NCI-H82 treated with DMSO at 0.1 percent for 48 hours (cell line): ENCODE results near the gene BCL2L13.
"Not testable (repeated sequence)": the region's sequence is repeated elsewhere in the genome, so short reads cannot be mapped to it uniquely, and the experiment has no call there.

Experiments
- DNase-seq: peaks from one replicate; lab custom pipeline; 2025; ENCODE audit not compliant: unreplicated experiment; lab: John Stamatoyannopoulos, UW

Gene BCL2L13

DNA sequence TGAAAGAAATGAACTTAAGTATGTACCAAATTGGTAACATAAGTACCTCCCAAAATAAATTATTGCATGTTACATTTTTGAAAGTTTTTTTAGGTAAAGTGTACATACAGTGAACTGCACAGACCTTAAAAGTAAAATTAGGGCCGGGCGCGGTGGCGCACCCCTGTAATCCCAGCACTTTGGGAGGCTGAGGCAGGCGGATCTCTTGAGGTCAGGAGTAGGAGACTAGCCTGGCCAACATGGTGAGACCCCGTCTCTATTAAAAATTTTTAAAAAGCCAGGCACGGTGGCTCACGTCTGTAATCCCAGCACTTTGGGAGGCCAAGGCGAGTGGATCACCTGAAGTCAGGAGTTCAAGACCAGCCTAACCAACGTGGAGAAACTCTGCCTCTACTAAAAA lies 1.7 kb upstream of the BCL2L13 start:
- DNase-seq, result not testable (repeated sequence)

DNA sequence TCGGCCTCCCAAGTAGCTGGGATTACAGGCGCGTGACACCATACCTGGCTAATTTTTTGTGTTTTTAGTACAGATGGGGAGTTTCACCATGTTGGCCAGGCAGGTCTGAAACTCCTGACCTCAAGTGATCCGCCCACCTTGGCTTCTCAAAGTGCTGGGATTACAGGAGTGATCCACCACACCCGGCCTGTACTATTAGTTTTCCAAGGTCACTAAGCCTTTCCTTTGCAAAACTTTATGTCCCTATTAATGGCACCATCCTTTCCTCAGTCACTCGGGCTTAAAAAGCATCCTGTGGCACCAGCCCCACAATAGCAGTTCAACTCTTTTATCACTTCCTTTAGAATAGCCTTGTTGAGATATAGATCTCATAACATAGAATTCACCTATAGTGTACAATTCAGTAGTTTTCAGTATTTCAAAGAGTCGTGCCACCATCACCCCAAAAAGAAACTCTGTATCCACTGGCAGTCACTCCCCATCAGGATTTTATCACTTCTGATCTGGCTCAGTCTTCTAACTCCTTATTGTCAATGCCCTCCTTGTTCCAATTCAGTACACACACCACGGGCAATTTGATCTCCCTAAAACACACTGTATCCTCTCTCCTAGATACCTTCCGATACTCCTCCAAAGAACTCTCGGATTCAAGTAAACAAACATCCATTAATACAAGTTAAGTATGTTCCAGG lies 921 bp upstream of the BCL2L13 start:
- DNase-seq, result no peak

DNA sequence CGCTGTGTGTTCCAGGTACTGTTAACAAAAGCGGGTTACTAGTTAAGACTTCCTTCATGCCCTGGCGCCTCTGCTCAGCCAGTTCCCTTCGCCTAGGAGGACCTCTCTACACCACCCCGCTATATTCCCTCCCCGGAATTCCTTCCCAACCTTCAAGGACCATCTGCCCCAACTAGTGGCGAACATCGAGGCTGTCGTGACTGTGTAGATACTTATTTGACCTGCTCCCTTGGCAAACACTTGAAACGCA lies 450 bp upstream of the BCL2L13 start:
- peak; percentile 60 for DNase-seq

DNA sequence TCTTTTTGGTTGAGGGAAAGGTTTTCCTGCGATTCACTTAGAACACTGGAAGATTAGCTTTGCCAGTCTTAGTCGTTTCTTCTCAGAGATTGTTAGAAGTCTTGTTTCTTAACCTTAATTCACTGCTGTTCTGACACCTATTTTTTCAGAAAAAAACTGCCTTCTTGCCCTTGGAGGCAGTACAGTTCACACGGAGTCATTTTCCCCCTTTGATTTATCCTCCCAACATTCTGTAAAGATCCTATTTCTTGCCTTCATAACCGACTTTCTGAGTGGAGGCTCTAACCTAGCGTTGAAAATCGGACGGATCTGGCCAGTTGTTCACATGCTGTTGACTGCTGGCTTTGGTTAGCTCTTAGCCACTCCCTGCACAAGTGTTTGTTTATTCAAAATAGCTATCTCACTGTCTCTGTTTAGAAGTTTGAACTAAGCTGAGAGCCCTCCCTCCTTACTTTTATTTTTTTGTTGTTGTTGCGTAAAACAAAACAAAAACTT lies 737 bp downstream of the BCL2L13 start:
- DNase-seq, result no peak

DNA sequence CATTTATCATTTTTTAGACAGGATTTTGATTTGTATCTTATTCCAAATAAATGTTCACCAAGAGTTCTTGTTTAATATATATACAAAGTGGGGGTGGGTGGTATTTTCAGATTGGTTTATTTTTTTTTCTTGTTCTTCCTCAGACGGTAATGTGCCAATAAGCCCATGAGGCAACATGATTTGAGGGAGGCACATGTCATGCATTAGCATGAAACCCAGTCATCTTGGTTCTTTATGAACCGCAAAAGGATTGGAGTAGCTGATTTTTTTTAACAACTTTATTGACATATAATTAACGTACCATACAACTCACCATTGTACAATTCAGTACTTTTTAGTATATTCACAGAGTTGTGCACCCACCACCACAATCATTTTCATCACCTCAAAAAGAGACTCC lies 2.7 kb downstream of the BCL2L13 start:
- DNase-seq, result no peak

DNA sequence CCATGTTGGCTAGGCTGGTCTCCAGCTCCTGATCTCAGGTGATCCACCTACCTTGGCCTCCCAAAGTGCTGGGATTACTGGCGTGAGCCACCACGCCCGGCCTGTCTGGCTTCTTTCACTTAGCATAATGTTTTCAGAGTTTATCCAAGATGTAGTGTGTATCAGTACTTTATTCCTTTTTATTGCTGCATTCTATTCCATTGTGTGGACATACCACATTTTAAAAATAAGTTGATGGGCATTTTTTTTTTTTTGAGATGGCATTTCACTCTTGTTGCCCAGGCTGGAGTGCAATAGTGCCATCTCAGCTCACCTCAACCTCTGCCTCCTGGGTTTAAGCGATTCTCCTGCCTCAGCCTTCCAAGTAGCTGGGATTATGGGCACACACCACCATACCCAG lies 3.8 kb downstream of the BCL2L13 start:
- DNase-seq, result not testable (repeated sequence)

DNA sequence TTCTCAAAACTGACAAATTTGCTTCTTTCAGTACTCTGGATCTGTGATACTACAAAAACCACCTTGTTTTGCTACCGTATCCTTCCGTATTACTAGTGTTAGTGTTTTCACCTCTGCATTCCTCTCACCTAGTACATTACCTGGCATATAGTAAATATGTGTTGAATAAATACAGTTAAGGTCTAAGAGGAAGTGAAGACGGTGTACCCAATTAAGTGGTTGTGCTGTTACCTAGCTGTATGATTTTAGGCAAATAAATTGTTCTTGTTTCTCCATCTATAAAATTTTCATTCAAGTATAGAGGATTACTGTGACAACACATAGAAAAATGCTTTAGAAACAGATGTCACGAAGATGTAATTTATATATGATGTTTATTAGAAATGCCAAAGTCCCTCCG lies 8.9 kb downstream of the BCL2L13 start:
- DNase-seq, result no peak

DNA sequence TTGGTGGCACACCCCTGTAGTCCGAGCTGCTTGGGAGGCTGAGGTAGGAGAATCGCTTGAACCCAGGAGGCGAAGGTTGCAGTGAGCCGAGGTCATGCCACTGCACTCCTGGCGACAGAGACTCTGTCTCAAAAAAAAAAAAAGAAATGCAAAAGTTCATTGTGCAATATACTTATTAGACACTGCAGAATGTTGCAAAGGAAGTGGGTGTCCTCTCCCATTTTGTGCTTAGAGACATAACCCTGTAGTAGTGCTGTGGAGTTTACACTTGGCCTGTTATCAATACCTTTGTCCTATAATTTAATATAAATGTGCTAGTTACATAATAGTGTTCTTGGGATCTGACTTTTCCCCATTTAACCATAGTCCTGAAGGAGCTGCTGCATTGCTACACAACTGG lies 9.4 kb downstream of the BCL2L13 start:
- no peak for DNase-seq

DNA sequence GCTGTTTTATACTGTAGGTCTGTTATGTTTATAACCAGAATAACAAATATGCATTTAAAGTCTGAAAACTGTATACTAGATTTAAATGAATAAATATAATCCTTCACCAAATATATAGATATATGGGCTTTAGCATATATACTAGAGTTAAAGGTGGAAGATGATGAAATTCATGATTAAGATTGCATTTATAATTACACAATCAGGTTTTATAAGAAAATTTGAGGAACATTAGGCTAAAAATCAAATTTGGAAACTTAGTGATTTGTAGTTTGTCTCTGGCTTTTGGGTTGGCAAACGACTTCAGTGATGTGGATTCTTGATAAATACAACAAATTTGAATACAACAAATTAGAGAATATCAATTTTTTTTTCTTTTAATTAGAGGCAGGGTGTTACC lies 10.0 kb downstream of the BCL2L13 start:
- DNase-seq, result no peak

DNA sequence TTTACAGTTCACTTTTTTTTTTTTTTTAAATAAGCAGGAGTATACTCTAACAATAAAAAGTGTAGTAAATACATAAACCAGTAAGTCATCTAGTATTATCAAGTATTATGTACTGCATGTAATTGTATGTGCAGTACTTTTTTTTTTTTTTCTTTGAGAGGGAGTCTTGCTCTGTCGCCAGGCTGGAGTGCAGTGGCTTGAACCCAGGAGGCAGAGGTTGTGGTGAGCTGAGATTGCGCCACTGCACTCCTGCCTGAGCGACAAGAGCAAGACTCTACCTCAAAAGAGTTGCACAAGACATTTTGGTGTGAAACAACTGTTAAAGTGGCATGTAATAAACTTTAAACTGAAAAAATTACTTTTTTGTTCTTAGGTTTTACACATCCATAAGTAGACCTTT lies 16.7 kb downstream of the BCL2L13 start:
- DNase-seq, result no peak

DNA sequence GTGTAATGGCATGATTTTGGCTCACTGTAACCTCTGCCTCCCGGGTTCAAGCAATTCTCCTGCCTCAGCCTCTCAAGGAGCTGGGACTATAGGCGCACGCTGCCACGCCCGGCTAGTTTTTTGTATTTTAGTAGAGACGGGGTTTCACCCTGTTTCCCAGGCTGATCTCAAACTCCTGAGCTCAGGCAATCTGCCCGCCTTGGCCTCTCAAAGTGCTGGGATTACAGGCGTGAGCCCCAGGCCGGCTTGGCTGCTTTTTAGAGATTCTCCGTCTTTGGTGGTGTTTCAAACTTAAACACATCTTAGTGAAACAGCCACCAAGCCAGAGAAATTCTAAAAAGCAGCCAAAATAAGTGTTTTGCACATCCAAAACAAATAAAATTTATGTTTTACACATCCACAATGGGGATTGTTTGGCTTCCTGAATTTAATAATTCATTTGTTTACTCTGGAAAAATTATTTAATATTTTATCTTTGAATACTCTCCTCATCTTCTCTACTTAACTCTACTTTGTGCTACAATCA lies 18.4 kb downstream of the BCL2L13 start:
- no peak for DNase-seq

DNA sequence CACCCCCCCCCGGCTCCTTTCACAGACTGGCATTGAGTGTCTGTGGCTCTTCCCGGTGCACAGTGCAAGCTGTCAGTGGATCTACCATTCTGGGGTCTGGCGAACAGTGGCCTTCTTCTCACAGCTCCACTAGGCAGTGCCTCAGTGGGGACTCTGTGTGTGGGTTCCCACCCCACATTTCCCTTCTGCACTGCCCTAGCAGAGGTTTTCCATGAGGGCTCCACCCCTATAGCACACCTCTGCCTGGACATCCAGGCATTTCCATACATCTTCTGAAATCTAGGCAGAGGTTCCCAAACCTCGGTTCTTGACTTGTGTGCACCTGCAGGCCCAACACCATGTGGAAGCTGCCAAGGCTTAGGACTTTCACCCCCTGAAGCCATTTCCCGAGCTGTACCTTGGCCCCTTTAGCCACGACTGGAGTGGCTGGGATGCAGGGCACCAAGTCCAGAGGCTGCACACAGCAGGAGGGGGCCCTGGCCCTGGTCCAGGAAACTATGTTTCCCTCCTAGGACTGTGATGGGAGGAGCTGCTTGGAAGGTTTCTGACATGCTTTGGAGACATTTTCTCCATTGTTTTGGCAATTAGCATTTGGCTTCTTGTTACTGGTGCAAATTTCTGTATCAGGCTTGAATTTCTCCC lies 26.0 kb downstream of the BCL2L13 start:
- no peak for DNase-seq

DNA sequence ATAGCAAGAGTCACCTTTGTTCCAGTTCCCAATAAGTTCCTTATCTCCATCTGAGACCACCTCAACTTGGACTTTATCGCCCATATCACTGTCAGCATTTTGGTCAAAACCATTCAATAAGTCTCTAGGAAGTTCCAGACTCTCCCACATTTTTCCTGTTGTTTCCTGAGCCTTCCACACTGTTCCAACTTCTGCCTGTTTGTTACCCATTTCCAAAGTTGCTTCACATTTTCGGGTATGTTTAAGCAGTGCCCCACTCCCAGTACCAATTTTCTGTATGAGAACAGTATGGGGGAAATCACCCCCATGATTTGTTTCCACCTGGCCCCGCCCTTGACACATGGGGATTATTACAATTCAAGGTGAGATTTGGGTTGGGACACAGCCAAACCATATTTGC lies 26.7 kb downstream of the BCL2L13 start:
- no peak for DNase-seq

DNA sequence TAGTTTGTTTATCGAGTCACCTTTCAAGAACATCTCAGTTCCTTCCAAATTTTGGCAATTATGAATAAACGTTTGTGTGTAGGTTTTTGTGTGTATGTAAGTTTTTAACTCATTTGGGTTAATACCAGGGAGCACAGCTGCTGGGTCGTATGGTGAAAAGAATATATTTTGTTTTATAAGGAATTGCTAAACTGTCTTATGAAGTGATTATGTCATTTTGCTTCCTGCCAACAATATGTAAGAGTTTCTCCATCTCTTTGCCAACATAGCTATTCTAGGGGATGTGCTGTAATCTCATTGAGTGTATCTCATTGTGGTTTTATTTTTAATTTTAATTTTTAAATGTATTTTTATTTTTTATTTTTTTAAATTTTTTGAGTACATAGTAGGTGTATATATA lies 27.3 kb downstream of the BCL2L13 start:
- no peak for DNase-seq

DNA sequence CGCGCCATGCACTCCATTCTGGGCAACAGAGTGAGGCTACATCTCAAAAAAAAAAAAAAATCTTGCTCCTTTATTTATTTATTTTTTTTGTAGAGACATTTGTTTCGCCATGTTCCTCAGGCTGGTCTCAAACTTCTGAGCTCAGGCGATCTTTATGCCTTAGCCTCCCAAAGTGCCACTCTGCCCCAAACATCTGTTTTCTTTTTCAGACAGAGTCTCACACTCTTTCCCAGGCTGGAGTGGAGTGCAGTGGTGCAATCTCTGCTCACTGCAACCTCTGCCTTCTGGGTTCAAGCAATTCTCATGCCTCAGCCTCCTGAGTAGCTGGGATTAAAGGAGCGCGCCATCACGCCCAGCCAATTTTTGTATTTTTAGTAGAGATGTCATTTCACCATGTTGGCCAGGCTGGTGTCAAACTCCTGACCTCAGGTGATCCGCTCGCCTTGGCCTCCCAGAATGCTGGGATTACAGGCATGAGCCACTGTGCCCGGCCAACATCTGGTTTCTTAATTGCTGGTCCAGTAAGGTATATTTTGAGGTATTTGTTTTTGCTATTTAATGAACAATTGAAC lies 33.0 kb downstream of the BCL2L13 start:
- not testable (repeated sequence) for DNase-seq

DNA sequence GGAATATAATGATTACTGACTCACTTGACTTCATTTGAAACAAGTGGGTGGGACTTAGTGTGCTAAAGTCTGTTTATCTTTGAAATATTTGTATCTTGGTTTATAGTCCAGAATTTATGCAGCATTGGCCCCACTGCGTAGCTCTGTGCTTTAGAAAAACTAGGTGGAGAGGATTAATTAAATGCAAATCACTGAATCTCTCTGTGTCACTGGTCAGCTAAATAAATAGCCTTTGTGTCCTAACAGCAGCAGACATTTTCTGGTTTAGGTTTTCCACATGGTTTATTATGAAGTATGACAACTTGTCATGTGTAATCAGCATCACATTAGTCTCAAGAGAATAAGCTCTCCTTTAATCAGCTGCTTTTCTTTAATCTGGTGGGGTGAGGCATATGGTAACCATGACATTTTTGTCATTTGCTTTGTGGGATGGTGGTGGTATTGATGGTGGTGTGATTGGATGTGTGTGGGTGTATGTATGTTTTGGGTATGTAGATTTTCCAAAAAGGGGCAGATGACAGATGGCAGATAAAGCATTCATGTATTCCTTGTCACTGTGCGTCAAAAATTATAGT lies 33.9 kb downstream of the BCL2L13 start:
- no peak for DNase-seq

DNA sequence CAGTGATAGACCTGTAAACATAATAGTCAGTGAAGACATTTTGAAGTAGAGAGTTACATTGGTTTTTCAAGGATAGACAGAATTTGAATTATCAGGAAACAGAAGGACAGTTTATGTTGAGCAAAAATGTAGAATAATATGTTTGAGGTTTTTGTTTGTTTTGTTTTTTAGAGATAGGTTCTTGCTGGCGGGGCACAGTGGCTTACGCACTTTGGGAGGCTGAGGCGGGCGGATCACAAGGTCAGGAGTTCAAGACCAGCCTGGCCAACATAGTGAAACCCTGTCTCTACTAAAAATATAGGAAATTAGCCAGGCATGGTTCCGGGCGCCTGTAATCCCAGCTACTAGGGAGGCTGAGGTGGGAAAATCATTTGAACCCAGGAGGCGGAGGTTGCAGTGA lies 35.6 kb downstream of the BCL2L13 start:
- DNase-seq, result no peak

DNA sequence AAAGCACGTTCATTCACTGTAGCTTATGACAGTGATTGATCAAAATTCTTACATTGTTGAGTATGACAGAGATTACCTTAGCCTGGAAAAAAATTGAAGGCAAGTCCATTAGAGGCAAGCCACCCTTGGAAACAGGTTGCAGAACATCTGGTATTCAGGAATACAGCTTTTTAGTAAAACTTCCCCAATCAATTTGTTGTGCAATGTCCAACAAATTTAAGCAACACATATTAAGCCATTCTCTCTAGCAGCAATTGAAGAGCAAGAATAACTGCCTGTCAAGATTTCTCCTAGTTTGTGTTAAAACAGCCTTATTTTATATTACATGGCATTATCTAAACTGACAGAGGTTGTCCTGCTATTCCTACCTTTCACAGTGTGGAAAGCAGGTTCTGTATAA lies 37.0 kb downstream of the BCL2L13 start:
- DNase-seq, result no peak

DNA sequence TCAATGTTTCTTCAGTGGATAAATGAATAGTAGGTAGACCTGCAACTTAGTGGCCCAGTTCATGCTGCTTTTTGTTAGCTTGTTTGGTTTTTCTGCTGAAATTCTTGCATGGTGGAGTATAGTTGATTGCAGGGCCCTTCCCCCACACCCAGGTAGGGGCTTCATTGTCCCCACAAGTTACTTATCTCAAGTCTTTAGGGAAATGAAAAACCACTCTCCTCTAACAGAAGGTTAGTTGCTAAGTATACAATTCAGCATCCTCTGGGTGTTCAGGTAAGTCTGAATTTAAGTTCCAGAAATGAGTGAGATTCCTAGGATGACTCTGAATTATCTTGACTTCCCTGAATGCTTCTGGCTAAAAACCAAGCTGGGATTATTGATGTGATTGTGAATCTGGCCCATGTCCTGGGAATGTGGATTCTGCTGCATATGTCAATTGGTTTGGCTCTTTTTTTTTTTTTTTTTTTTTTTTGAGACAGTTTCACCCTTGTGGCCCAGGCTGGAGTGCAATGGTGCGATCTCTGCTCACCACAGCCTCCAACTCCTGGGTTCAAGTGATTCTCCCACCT lies 40.3 kb downstream of the BCL2L13 start:
- DNase-seq, result no peak

DNA sequence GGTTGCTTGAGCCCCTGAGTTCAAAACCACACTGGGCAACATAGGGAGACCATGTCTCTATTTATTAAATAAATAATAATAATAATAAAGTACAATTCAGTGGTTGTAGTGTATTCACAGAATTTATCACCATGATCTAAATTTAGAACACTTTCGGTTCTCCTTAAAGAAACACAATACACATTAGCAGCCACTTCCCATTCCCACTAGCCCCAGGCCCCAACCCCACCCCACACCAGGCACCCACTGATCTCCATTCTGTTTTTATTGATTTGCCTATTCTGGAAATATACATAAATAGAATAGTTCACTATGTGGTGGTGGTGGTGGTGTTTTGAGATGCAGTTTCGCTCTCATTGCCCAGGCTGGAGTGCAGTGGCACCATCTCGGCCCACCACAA lies 45.7 kb downstream of the BCL2L13 start:
- DNase-seq, result no peak

DNA sequence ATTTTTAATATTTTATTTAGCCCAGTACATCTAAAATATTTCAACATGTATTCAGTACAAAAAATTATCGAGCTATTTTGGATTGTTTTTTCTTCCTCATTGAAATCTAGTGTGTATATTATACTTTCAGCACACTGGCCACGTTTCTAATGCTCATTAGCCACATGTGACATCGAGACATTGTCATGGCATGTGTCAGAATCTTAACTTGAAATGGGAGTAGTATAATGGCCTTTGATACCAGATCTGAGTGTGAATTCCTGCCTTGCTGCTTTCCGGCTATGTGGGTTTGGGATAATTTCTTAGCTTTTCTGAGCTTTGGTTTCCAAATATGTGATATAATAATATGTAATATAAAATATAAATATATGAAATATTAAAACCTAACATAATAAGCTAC lies 54.3 kb downstream of the BCL2L13 start:
- no peak for DNase-seq

DNA sequence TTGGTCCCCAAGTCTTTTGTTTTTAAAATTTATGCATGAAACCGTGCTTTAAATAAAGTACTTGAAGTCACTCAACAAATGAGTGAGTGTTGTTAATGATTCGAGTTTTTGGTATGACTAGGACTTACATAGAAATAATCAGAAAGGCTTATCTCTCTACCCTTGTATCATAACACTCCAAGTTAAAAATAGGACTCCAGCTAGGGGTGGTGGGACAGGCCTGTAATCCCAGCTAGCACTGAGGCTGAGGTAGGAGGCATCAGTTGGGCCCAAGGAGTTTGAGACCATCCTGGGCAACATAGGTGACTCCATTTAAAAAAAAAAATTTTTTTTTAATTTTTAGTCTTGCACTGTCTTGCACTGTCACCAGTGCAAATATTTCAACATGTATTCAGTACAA lies 55.6 kb downstream of the BCL2L13 start:
- DNase-seq, result no peak
